Stimulated activated CD8-positive, alpha-beta memory T cell treated with anti-CD3 and anti-CD28 coated beads, Interleukin-2, amount 100 ng/mL, for 48 hours (primary cell): ENCODE measurements around the gene TEN1.

Experiments used
- DNase-seq, 2 donors: peaks; one replicate each; pipeline ENCODE4 v3.0.0-alpha.2; 2020; ENCODE audit warnings: low read depth in 2 of 2

The TEN1 gene

DNA sequence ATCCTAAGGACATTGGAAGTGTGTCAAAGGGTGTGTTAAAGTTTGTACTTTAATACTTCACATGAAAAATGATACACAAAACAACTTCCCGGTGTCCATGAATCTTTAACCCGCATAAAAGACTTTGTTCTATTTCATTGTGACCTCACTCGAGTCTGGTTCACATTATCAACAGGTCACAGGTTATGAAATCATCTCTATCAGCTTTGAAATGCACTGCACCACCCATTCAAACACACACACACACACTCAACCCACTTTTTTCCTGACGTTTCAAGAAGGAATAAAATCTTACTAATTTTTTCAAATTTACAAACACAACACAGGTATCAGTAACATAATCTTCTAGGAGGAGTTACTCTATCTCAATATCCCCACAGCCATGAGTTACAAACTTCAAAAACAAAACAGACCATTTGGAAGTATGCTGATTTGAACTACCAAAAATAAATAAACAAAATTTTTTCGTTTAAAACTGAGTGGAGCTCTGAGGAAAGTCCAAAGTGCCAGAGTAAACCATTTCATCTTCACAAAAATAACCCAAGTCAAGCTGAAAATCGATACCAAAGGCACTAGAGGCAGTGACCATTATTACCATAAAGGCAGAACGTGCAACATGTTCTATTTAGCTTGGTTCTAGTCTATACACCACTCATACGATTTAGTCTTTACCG lies 2.7 kb upstream of the TEN1 start:
- DNase-seq: no peak

DNA sequence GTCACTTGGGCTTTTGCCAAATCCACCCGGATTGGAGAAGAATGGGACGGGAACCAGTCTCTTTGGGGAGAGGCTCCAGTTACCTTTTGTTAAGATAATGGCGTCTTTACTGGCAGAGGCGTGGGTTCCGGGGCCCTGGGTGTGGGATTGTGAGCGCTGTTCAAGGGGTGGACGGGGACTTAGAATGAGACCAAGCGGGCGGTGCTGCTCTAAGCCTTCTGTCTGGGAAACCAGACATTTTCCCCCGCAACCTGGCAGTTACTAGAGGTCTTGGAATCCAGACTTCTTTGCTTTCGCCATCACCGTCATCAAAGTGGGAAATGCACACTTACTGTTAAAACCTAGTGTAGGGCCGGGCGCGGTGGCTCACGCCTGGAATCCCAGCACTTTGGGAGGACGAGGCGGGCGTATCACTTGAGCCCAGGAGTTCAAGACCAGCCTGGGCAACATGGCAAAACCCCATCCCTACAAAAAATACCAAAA lies 706 bp downstream of the TEN1 start:
- no peak for DNase-seq

DNA sequence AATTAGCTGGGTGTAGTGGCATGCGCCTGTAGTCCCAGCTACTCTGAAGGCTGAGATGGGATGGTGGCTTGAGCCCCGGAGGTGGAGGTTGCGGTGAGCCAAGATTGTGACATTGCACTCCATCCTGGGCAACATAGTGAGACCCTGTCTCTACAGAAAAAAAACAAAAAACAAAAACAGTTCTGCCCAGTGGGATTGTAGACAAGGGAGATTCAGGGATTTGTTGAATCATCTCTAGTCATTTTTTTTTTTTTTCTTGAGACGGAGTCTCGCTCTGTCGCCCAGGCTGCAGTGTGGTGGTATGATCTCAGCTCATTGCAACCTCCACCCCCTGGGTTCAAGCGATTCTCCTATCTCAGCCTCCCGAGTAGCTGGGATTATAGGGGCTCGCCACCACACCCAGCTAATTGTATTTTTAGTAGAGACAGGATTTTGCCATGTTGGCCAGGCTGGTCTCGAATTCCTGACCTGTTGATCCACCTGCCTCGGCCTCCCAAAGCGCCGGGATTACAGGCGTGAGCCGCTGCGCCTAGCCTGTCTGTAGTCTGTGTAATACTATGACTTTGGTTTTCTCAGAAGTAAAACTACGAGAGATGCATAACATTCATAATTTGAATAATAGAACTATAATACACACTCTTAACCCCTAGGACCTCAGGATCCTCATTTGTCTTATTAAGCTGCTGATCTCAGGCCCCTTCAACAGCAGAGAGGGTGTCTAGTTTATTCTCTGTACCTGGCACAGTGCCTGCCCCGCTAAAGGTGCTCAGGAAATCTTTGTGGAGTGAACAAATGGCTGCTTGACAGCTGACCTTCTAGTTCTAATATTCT lies 1.4 kb downstream of the TEN1 start:
- no peak for DNase-seq

DNA sequence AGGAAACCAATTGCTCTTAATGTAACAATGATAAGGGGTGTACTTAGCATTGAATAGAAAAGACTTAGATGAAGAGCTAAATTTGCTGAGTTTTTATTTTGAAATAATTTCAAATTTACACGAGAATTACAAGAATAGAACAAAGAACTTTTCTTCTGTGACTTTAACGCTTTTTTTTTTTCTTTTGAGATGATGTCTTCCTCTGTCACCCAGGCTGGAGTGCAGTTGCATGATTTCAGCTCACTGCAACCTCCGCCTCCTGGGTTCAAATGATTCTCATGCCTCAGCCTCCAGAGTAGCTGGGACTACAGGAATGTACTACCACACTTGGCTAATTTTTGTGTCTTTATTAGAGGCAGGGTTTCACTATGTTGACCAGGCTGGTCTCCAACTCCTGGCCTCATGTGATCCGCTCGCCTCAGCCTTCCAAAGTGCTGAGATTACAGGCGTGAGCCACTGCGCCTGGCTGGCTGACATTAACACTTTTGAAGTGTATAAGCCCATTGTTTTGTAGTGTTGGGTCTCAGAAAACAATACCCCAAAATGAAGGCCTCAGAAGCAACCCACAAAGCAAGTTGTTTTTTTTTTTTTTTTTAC lies 2.1 kb downstream of the TEN1 start:
- DNase-seq: no peak

DNA sequence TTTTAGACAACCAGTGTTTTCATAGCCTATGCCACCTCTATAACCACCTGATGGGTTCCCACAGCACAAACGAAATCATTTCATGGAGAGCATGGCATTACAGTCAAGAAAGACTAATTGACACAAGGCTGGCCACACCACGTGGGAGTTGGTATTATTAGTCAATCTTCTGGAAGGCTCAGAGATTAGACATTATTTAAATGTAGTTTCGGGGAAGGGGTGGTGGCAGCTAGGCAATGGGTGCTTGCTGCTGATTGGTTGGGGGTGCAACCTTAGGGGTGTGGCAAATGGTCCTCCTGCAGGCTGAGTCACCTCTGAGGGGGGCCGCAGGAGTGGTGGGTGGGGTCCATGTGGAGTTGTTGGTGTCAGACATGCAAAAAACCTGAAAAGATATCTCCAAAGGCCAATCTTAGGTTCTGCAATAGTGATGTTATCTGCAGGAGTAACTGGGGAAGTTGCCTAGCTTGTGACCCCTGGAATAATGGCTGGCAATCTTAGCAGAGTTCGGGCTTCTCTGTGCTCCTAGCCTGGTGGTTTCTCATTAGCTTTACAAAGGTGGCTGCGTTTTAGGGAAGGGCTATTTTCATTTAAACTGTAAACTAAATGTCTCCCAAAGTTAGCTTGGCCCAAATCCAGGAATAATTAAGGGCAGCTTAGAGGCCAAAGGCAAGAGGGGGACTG lies 4.6 kb downstream of the TEN1 start:
- DNase-seq: no peak

DNA sequence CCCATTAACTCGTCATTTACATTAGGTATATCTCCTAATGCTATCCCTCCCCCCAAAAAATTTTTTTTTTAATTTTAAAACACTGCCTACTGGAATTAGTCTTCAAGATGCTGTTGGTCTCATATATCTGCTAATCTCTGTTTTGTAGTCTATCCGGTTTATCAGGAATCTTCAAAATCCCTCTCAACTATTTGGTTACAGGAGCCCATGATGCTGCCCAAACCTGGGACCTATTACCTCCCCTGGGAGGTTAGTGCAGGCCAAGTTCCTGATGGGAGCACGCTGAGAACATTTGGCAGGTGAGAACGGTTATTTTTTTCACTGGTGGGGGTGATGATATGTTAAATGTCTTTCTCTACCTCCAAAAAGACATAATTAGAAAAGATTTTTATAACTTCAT lies 6.9 kb downstream of the TEN1 start:
- DNase-seq: no peak

DNA sequence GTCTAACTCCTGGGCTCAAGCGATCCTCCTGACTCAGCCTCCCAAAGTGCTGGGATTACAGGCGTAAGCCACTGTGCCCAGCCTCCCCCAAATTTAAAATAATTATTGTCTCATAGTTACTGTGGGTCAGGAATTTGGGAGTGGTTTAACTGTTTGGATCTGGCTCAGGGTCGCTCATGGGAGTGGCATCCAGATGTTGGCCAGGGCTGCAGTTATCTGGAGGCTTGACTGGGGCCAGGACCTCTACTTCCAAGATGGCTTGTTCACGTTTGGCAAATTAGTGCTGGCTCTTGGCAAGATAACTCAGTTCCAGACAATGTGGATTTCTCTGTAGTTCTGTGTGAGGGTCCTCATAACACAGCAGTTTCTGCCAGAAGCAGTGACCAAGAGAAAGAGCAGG lies 8.0 kb downstream of the TEN1 start:
- no peak for DNase-seq

DNA sequence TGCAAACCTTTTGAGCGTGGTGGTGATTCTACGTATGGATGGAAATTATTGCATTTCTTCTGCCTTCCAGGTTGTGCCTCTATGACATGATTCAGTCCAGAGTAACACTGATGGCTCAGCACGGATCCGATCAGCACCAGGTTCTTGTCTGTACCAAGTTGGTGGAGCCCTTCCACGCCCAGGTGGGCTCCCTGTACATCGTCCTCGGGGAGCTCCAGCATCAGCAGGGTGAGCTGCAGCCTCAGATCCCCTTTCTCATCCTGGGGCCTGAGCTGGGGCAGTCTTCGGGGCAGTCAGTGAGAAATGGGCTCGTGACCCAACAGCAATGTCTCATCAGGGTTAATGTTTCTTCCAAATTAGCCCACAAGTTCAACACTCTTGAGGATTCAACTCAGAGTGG lies 12.4 kb downstream of the TEN1 start:
- no peak for DNase-seq

DNA sequence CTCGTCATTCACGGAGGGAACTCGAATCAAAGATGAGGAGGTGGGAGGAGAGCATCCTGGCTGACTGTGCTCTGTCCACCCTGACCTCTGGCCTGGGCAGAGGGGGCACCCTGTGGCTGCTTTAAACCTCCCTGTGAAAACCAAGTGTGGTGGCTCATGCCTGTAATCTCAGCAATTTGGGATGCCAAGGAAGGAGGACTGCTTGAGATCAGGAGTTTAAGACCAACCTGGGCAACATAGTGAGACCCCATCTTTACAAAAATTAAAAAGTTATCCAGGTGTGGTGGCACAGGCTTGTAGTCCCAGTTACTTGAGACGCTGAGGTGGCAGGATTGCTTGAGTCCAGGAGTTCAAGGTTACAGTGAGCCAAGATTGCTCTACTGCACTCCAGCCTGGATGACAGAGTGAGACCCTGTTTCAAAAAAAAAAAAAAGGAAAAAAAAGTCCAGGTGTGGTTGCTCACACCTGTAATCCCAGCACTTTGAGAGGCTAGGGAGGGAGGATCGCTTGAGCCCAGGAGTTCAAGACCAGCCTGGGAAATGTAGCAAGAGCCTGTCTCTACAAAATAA lies 15.8 kb downstream of the TEN1 start:
- DNase-seq: no peak

DNA sequence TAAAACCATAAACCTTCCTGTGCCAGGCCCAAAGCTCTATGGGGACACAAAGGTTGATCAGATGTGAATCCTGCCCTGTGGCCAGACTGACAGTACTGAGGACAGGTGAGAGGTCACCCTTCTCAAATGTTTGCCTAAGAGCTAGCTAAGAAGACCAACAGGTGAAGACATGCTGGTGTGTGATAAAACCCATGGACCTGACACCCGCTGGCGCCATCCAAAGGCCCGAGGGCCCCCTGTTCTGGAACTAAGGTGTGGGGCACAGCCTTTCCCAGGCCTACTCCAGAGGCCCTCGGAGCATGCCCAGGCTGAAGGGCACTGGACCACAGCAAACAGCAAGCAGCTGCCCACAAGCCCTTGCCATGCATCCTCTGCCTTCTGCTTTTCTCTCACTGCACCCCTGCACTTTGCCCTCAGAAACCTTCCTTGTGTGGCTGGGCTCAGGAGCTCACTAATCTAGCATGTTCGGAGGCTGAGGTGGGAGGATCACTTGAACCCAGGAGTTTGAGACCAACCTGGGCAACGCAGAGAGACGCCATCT lies 16.4 kb downstream of the TEN1 start:
- DNase-seq: no peak

DNA sequence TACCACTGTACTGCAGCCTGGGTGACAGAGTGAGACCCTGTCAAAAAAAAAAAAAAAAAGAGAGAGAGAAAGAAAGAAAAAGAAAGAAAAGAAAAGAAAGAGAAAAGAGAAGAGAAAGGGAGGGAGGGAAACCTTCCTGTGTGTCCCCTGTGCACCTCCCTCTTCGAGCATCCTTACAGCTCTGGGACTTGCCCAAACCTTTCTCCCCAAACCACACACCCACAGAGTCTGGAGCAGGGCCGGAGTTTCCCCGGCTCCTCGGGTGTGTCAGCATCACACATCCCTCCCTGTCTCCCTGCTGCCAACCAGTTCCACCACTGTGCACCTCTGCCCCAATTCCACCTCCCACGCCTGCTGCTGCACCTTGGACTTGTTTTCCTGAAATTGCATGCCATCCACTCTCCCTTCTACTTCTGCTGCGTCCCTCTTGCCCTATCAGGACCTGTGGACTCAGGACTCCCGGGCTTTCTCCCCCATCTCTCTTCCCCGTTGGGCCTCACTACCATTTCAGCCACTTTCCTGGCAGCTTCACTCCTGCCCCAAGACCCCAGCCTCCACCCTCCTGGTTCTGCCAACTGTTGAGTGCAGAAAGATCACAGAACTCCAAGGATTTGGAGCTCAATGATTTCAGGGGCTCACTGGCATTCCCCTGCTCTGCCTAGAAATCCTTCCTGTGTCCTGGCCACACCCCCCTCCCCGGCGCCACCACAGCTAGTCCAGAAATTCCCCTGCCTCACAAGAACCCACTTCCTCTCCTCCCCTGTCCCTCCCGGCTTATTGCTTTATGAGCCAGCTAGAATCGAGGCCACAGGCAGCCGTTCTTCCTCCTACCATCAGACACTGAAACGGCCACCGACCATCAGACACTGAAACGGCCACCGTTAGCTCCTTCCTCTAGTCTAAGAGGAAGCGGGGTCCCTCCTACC lies 17.9 kb downstream of the TEN1 start:
- peak in 1 of 2 donors; percentile 36 for DNase-seq

DNA sequence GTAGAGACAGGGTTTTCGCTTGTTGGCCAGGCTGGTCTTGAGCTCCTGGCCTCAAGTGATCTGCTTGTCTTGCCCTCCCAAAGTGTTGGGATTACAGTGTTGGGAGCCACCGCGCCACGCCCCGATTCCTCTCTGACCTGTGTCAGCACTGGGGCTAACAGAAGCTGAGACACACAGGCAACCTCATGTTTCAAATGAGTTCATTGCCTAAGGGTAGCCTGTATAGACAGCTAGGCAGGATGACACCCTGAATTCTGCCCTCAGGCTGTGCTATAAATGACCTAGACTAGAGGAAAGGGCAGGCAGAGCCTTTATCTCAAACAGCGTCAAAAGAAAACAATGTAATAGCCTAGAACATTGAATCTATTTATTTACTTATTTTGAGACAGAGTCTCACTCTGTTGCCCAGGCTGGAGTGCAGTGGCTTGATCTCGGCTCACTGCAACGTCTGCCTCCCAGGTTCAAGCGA lies 19.3 kb downstream of the TEN1 start:
- no peak for DNase-seq

DNA sequence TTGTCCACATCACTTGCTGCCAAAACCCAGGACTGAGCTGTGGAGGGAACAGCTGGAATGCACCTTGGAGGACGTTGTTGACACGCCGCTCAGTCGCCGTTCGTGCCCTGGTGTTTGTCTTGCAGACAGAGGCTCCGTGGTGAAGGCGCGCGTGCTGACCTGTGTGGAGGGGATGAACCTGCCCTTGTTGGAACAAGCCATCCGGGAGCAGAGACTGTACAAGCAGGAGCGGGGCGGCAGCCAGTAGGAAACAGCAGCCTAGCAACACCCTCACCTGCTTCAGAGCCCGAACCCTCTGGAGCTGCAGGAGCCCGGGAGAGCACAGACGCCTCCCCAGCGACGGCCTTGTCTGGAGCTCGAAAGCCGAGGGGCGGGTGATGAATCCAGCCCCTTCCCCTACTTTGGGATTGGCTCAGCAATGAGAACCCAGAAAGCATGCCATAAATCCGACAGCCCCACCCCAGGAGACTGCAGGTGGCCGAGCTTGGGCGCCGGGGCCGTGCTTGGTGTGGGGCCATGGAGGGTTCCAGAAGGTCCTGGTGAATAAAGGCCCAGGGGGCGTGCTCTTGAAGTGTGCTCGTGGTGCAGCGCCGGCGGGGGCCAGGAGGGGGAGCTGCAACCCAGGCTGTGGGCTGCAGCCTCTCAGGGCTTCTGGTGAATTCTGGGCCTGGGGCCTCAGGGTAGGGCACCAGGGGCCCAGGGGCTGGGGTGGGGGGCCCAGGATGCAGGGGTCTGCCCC lies 21.1 kb downstream of the TEN1 start:
- peak; percentile 62 to 65 for DNase-seq

DNA sequence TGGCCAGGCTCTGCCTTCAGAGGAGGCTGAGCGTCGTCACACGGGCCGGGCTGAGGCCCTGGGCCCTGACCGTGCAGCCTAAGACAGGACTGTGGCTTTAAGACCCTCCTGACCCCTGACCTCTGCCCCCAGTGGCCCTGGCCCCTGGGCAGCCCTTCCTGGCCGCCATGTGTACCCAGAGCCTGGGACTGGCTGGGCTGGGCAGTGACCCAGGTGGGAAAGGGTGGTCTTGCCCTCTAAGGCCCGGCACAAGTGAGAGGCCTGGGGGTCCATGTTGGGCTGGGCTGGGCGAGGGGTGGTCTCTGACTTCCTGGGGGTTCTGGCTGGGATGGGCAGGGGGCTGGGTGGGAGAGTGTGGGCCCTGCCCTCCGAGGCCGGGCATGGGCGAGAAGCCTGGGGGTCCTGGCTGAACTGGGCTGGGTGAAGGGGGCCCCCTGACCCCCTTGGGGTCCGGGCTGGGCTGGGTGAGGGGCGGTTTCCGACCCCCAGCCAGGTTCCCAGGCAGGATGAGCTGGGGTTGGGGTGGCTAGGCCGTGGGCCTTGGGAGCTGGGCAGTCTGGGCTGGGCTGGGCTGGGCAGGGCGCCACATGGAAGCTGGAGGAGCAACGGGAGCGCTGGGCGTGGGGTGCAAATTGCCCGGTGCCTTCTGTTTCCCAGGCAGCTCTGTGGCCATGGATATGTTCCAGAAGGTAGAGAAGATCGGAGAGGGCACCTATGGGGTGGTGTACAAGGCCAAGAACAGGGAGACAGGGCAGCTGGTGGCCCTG lies 21.9 kb downstream of the TEN1 start, which contains the start of gene CDK3:
TSS of gene CDK3 (plus strand) at position 101 of the 767 bp plus-strand sequence. CDS start at position 672, 571 bp downstream.
- no peak for DNase-seq

DNA sequence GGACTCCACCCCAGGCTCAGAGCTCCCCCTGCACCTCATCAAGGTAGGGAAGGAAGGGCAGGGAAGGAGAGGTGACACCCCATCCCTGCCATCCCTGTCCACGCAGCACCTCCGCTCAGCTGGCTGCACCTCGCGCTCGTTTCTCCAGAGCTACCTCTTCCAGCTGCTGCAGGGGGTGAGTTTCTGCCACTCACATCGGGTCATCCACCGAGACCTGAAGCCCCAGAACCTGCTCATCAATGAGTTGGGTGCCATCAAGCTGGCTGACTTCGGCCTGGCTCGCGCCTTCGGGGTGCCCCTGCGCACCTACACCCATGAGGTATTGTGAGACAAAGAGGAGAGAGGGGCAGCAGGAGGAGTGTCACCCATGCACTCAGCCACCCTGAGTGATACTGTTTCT lies 23.1 kb downstream of the TEN1 start:
- DNase-seq: no peak

DNA sequence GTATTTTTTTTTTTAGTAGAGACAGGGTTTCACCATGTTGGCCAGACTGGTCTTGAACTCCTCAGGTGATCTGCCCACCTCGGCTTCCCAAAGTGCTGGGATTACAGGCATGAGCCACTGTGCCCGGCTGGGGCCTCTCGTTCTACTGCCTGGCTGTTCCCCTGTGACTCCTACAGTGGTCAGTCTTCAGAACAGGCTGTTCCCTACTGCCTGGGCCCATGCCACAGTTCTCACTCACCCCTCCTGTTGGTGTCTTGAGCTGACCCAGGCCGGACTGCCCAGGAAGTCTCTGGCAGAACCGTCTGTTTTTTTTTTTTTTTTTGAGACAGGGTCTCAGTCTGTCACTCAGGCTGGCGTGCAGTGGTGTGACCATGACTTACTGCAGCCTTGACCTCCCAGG lies 24.9 kb downstream of the TEN1 start:
- no peak for DNase-seq

DNA sequence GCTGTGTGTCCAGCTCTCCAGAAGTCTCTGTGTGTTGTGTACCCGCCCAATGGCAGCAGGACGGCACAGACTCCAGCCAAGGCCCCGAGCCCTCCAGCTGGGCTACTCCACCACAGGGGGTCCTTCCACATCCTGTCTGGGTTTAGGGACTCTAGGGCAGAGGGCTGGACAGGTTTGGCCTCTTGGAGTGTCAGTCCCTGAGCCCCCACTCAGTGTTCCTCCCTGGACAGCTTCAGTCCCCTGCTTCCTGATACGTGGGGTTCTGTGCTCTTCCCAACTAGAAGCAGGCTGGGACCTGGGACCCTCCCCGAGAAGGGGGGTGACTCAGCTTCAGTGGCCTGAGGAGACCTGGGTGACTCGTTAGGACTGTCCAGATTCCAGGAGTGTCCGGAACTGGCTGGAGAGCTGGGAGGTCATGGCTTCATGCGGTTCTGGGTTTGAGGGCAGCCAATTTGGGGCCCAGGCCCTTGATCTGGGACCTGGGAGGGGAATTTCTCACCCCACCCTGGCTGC lies 25.8 kb downstream of the TEN1 start:
- DNase-seq: no peak
